Natural killer cell (primary cell): Measurements from ENCODE around the gene SUSD5. TPM values are rescaled to one million over a fixed set of nuclear protein-coding genes. Genes with fewer than 3 reads are reported as not detected.
A peak's percentile ranks its signal among the peaks of the same experiment; 100 is the strongest.

Source experiments
- ATAC-seq, 3 donors: fragments of 150-1000 bp in 2 of 3; fragments of 200-7000 bp in 1 of 3; cut with Tn5 transposase; 1 replicate in 1 of 3; 2 replicates in 2 of 3; pipeline ENCODE4 v1.10.0; 2021; ENCODE audit warnings: mild to moderate bottlenecking in 2 of 3, moderate library complexity in 2 of 3
- DNase-seq, 2 donors: peaks; one replicate each; pipeline versions ENCODE4 v3.0.0 to v3.0.0-alpha.2; 2013 to 2021; ENCODE audit warnings: mixed read lengths in 1 of 2
- H3K27ac ChIP-seq: one replicate; pipeline ENCODE4 v1.5.1; 2013; ENCODE audit warnings: mild to moderate bottlenecking, low read length
- H3K27me3 ChIP-seq: one replicate; pipeline ENCODE4 v1.6.1; 2013; ENCODE audit warnings: low read length; ENCODE audit not compliant: control insufficient read depth, insufficient read depth
- H3K36me3 ChIP-seq: one replicate; pipeline ENCODE4 v1.6.1; 2013; ENCODE audit warnings: low read length; ENCODE audit not compliant: control insufficient read depth, insufficient read depth
- H3K4me1 ChIP-seq: one replicate; pipeline ENCODE4 v1.6.1; 2013; ENCODE audit warnings: low read length; ENCODE audit not compliant: control insufficient read depth, insufficient read depth
- H3K4me3 ChIP-seq: one replicate; pipeline ENCODE4 v1.5.1; 2013; ENCODE audit warnings: low read length
- H3K9me3 ChIP-seq: one replicate; pipeline ENCODE4 v1.6.1; 2013; ENCODE audit warnings: low read length; ENCODE audit not compliant: control insufficient read depth, insufficient read depth
- H3K27ac Mint-ChIP-seq, 2 donors: one replicate each; pipeline ENCODE4 v1.8.0; 2022; ENCODE audit warnings: mild to moderate bottlenecking in 2 of 2, mixed read lengths in 2 of 2, moderate library complexity in 1 of 2
- H3K27me3 Mint-ChIP-seq, 2 donors: one replicate each; pipeline ENCODE4 v1.8.0; 2022; ENCODE audit warnings: low read depth in 2 of 2, mixed read lengths in 2 of 2
- H3K36me3 Mint-ChIP-seq: one replicate; pipeline ENCODE4 v1.8.0; 2022; ENCODE audit warnings: mixed read lengths
- H3K4me1 Mint-ChIP-seq, 2 donors: one replicate each; pipeline ENCODE4 v1.8.0; 2022; ENCODE audit warnings: mixed read lengths in 2 of 2
- H3K4me3 Mint-ChIP-seq: one replicate; pipeline ENCODE4 v1.8.0; 2022; ENCODE audit warnings: mild to moderate bottlenecking, moderate library complexity, mixed read lengths
- H3K9me3 Mint-ChIP-seq, 2 donors: one replicate each; pipeline ENCODE4 v1.8.0; 2022; ENCODE audit warnings: mixed read lengths in 2 of 2
- CTCF ChIP-seq: fragments of 200-600 bp; IDR thresholded peaks from one replicate; pipeline ENCODE4 v1.8.0; 2022; ENCODE audit warnings: antibody characterized with exemption
- WGBS: methylation state at CpG from one replicate; pipeline ENCODE4 v1.1.7; 2013; ENCODE audit warnings: missing lambda C conversion rate; ENCODE audit not compliant: insufficient coverage; 5-methylcytosine and 5-hydroxymethylcytosine counted together
- intact Hi-C: fragments of 100-400 bp; cut with micrococcal nuclease; formaldehyde crosslinking; loops from one replicate; pipeline ENCODE4 v1.14.2; 2022
- total RNA-seq, 4 donors: library from RNA; stranded (reverse); fragments of 120-200 nt in 1 of 4; gene quantifications; one replicate each; pipeline versions ENCODE4 v1.2.3 to v1.2.4, GENCODE V29; 2013 to 2022

SUSD5 gene
- total RNA-seq, 3 donors from 2014 or later (not counting 1 experiment from before 2014, with no cell fraction given), result not detected

DNA sequence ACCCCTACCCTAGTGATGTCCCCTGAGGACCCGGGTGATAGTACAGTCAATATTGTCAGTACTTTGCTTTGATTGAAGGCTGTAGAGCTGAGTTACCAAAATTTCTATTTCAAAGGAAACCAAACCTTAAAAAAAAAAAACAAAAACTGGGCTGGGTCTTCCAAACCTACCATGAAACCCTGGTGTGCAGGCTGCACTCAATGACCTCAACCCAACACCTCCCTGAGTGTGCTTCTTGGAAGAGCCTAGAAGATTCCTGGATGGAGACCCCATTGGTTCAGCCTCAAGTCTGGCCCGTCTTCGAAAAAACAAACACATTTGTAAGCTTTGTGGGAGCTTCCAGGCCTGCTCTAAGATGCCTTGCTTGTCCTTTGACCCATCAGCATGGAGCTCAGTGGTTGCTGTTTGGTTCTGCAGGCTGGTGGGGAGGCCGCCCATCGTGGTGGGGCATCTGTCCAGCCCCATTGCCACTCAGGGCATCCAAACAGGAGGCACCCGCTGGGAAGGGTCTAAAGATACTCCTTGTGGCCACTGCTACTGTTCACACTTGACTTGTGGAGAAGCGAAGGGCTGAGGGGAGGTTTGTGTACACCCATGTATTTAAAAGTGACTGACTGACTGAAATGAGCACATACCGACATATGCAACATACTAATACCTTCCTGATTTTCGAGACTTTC is 72.6 kb downstream of the SUSD5 start:
- no peak overlapping the region for H3K27ac Mint-ChIP-seq
- H3K36me3 Mint-ChIP-seq, result no peaks in the 10 kb centered on the region
- peaks cover 10% of the 10 kb centered on the region for H3K36me3 ChIP-seq

GRCh38 chr3:33145221-33145900 is 73.2 kb downstream of the SUSD5 start:
- no peak overlapping the region for H3K4me3 Mint-ChIP-seq
- WGBS, result 95% methylated on average over 11 of the region's 16 CpGs
- intact Hi-C loops, result no loop called here

More for the DNA sequence above, 72.6 kb downstream of the SUSD5 start:
- Histone ChIP-seq H3K27me3 (no peaks in the 10 kb centered on the region), H3K4me1 (peaks cover 3% of the 10 kb centered on the region), H3K4me3 (no peak overlapping the region), H3K27ac (no peak overlapping the region), H3K9me3 (no peaks in the 10 kb centered on the region)
- 84% methylated on average over 8 of the region's 9 CpGs for WGBS
- H3K4me1 Mint-ChIP-seq, result peaks cover 7 to 15% of the 10 kb centered on the region in 2 donors
- DNase-seq (no peak), ATAC-seq (no peak)
- H3K9me3 Mint-ChIP-seq, result peaks cover 0 to 3% of the 10 kb centered on the region in 2 donors
- H3K4me3 Mint-ChIP-seq, result no peak overlapping the region
- peaks cover 0 to 2% of the 10 kb centered on the region in 2 donors for H3K27me3 Mint-ChIP-seq
- no peak for TF ChIP-seq CTCF
- intact Hi-C loops, result no loop called here

DNA sequence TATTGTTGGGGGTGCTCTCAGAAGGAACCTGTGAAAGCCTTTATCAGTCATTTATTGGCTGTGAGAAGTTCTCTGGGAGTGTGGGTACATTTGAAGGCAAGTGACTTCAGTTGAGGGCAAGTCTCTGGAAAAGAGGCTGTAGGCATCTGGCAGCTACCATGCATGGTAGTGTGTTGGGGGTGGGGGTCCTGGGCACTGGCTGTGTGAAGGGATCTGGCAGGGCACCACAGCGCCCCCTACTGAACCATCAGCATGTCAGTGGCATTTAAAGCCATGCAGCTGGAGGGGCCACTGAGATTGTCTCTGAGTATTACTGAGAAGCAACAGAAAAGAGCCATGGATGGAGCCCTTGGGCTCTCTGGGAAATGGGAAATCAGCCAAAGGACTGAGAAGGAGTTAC is 74.2 kb downstream of the SUSD5 start:
- no peak overlapping the region for H3K4me3 Mint-ChIP-seq
- H3K4me1 ChIP-seq, result peaks cover 3% of the 10 kb centered on the region
- peaks cover 0 to 3% of the 10 kb centered on the region in 2 donors for H3K9me3 Mint-ChIP-seq
- H3K27me3 ChIP-seq, result no peaks in the 10 kb centered on the region
- intact Hi-C loops, result no loop called here
- ATAC-seq (no peak), DNase-seq (peak in 1 of 2 donors; percentile 51)
- no peak overlapping the region for H3K27ac ChIP-seq
- H3K27me3 Mint-ChIP-seq, result no peaks in the 10 kb centered on the region
- H3K9me3 ChIP-seq, result no peaks in the 10 kb centered on the region
- H3K4me3 ChIP-seq, result no peak overlapping the region
- TF ChIP-seq CTCF, result peak; percentile 34
- peaks cover 10% of the 10 kb centered on the region for H3K36me3 ChIP-seq
- WGBS, result 93% methylated on average over 1 of the region's 1 CpG
- no peak overlapping the region for H3K27ac Mint-ChIP-seq
- H3K36me3 Mint-ChIP-seq, result no peaks in the 10 kb centered on the region
- peaks cover 7 to 15% of the 10 kb centered on the region in 2 donors for H3K4me1 Mint-ChIP-seq

More at GRCh38 chr3:33145221-33145900, 73.2 kb downstream of the SUSD5 start:
- no peak overlapping the region for H3K27ac Mint-ChIP-seq
- H3K27me3 ChIP-seq, result no peaks in the 10 kb centered on the region
- no peaks in the 10 kb centered on the region for H3K9me3 ChIP-seq
- H3K4me1 ChIP-seq, result peaks cover 3% of the 10 kb centered on the region
- H3K27ac ChIP-seq, result no peak overlapping the region
- peaks cover 10% of the 10 kb centered on the region for H3K36me3 ChIP-seq
- TF ChIP-seq CTCF, result no peak
- no peaks in the 10 kb centered on the region for H3K27me3 Mint-ChIP-seq
- ATAC-seq (no peak), DNase-seq (no peak)
- H3K4me1 Mint-ChIP-seq, result peaks cover 7 to 15% of the 10 kb centered on the region in 2 donors
- peaks cover 0 to 3% of the 10 kb centered on the region in 2 donors for H3K9me3 Mint-ChIP-seq
- no peaks in the 10 kb centered on the region for H3K36me3 Mint-ChIP-seq
- no peak overlapping the region for H3K4me3 ChIP-seq
